ENCODE data around the gene SEPTIN12. TPM values are rescaled to one million over a fixed set of nuclear protein-coding genes. Genes with fewer than 3 reads are reported as not detected.
A peak's percentile ranks its signal among the peaks of the same experiment; 100 is the strongest.
"Not testable (repeated sequence)": the region's sequence is repeated elsewhere in the genome, so short reads cannot be mapped to it uniquely, and the experiment has no call there.

Gene SEPTIN12
- polyA plus RNA-seq, 4 donors: 0.18 TPM; not detected in 3

- DNase-seq (ENCODE audit: low read depth in 4 of 4, low spot score in 3 of 4): no peak
These were observed 27.8 kb downstream of the SEPTIN12 start for GRCh38 chr16:4760221-4760910.

- DNase-seq (ENCODE audit: low read depth in 4 of 4, low spot score in 3 of 4): no peak
These were observed 32.5 kb downstream of the SEPTIN12 start for GRCh38 chr16:4755687-4756086.

GRCh38 chr16:4754865-4755264 lies 33.3 kb downstream of the SEPTIN12 start:
- no peak for DNase-seq (ENCODE audit: low read depth in 4 of 4, low spot score in 3 of 4)

GRCh38 chr16:4753227-4753626 lies 34.9 kb downstream of the SEPTIN12 start:
- DNase-seq (ENCODE audit: low read depth in 4 of 4, low spot score in 3 of 4): no peak

- no peak for DNase-seq (ENCODE audit: low read depth in 4 of 4, low spot score in 3 of 4)
These were observed 35.6 kb downstream of the SEPTIN12 start for GRCh38 chr16:4752351-4753100.

GRCh38 chr16:4750896-4751295 lies 37.2 kb downstream of the SEPTIN12 start:
- no peak for DNase-seq (ENCODE audit: low read depth in 4 of 4, low spot score in 3 of 4)

- no peak for DNase-seq (ENCODE audit: low read depth in 4 of 4, low spot score in 3 of 4)
These were observed 38.4 kb downstream of the SEPTIN12 start for GRCh38 chr16:4749700-4750257.

GRCh38 chr16:4748682-4749411 lies 39.3 kb downstream of the SEPTIN12 start:
- no peak for DNase-seq (ENCODE audit: low read depth in 4 of 4, low spot score in 3 of 4)

GRCh38 chr16:4747906-4748681 lies 40.1 kb downstream of the SEPTIN12 start:
- no peak for DNase-seq (ENCODE audit: low read depth in 4 of 4, low spot score in 3 of 4)

- no peak for DNase-seq (ENCODE audit: low read depth in 4 of 4, low spot score in 3 of 4)
These were observed 41.1 kb downstream of the SEPTIN12 start for GRCh38 chr16:4746991-4747574.

GRCh38 chr16:4746215-4746614 lies 41.9 kb downstream of the SEPTIN12 start:
- DNase-seq (ENCODE audit: low read depth in 4 of 4, low spot score in 3 of 4): no peak

GRCh38 chr16:4745274-4745569 lies 42.9 kb downstream of the SEPTIN12 start:
- no peak for DNase-seq (ENCODE audit: low read depth in 4 of 4, low spot score in 3 of 4)

GRCh38 chr16:4744555-4745273 lies 43.4 kb downstream of the SEPTIN12 start:
- no peak for DNase-seq (ENCODE audit: low read depth in 4 of 4, low spot score in 3 of 4)

- no peak for DNase-seq (ENCODE audit: low read depth in 4 of 4, low spot score in 3 of 4)
These were observed 44.8 kb downstream of the SEPTIN12 start for GRCh38 chr16:4743226-4743878.

- not testable (repeated sequence) for DNase-seq (ENCODE audit: low read depth in 4 of 4, low spot score in 3 of 4)
These were observed 49.8 kb downstream of the SEPTIN12 start for GRCh38 chr16:4738370-4738769.

- no peak for DNase-seq (ENCODE audit: low read depth in 4 of 4, low spot score in 3 of 4)
These were observed 50.6 kb downstream of the SEPTIN12 start for GRCh38 chr16:4737545-4737944.

- no peak for DNase-seq (ENCODE audit: low read depth in 4 of 4, low spot score in 3 of 4)
These were observed 51.6 kb downstream of the SEPTIN12 start for GRCh38 chr16:4736546-4736945.

- DNase-seq (ENCODE audit: low read depth in 4 of 4, low spot score in 3 of 4): peak; percentile 72 to 80 (median 74)
These were observed 53.2 kb downstream of the SEPTIN12 start for GRCh38 chr16:4734730-4735535.

Measured in right renal pelvis (tissue), 4 donors.